LNCaP clone FGC (cell line): ENCODE data around the gene GPR22.

Experiments used
- DNase-seq: peaks from one replicate; pipeline ENCODE4 v3.0.0-alpha.2; 2011; ENCODE audit warnings: low read depth
- H3K4me3 ChIP-seq: 2 replicates; pipeline ENCODE4 v1.5.1; 2011; ENCODE audit warnings: mild to moderate bottlenecking, low read depth, low read length, control low read depth
- CTCF ChIP-seq: IDR thresholded peaks from 2 replicates; pipeline ENCODE4 v1.5.1; 2012; ENCODE audit warnings: mild to moderate bottlenecking; ENCODE audit not compliant: control insufficient read depth, insufficient read depth; ENCODE audit errors: extremely low read depth

GPR22 gene

GRCh38 chr7:107474104-107474521 is 4.3 kb downstream of the GPR22 start:
- no peak for TF ChIP-seq CTCF
- no peak for DNase-seq

GRCh38 chr7:107479303-107479702 is 9.4 kb downstream of the GPR22 start:
- peak; percentile 14 for DNase-seq
- no peak overlapping the region for H3K4me3 ChIP-seq
- TF ChIP-seq CTCF: no peak

More at GRCh38 chr7:107474104-107474521, 4.3 kb downstream of the GPR22 start:
- no peak overlapping the region for H3K4me3 ChIP-seq

GRCh38 chr7:107480932-107481331 is 11.1 kb downstream of the GPR22 start:
- no peak overlapping the region for H3K4me3 ChIP-seq
- DNase-seq: no peak
- TF ChIP-seq CTCF: no peak

GRCh38 chr7:107482571-107482970 is 12.7 kb downstream of the GPR22 start:
- no peak for TF ChIP-seq CTCF
- DNase-seq: no peak
- no peak overlapping the region for H3K4me3 ChIP-seq

GRCh38 chr7:107486041-107486440 is 16.2 kb downstream of the GPR22 start:
- H3K4me3 ChIP-seq: no peak overlapping the region
- TF ChIP-seq CTCF: no peak
- no peak for DNase-seq

GRCh38 chr7:107492875-107493274 is 23.0 kb downstream of the GPR22 start:
- DNase-seq: no peak
- no peak overlapping the region for H3K4me3 ChIP-seq
- TF ChIP-seq CTCF: no peak

- TF ChIP-seq CTCF: no peak
- DNase-seq: no peak
- H3K4me3 ChIP-seq: no peak overlapping the region
Measured at GRCh38 chr7:107494315-107494751, 24.5 kb downstream of the GPR22 start.
